ENCODE data around the gene TECR. TPM values are rescaled to one million over a fixed set of nuclear protein-coding genes. Genes with fewer than 3 reads are reported as not detected.
A peak's percentile ranks its signal among the peaks of the same experiment; 100 is the strongest.
"Not testable (repeated sequence)": the region's sequence is repeated elsewhere in the genome, so short reads cannot be mapped to it uniquely, and the experiment has no call there.

The TECR gene
- total RNA-seq, 2 experiments from 2014 or later = 171 to 178 TPM

DNA sequence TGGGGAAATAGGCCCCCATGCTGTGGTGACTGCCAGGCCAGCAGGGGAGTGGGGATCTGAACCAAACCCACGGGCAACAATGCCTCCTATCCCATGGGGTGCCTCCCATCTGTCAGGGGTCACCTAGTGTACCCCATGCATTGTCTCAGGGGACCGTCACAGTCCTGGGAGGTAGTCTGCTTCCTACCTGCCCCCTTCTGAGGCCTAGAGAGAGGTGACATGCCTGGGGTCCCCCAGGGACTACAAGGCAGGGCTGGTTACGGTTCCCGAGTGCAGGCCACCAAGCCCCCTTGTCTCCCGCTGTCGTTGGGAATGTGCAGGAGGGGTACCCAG is 31.3 kb downstream of the TECR start:
- DNase-seq = no peak
- Mint-ChIP-seq H3K9me3 (no peaks in the 10 kb centered on the region), H3K27ac (no peak overlapping the region), H3K4me1 (peaks cover 22% of the 10 kb centered on the region), H3K36me3 (ENCODE audit: low read depth) (peaks cover 8% of the 10 kb centered on the region), H3K4me3 (no peak overlapping the region), H3K27me3 (no peaks in the 10 kb centered on the region)
- CTCF ChIA-PET = no interaction called here
- POLR2A ChIA-PET = no interaction called here

DNA sequence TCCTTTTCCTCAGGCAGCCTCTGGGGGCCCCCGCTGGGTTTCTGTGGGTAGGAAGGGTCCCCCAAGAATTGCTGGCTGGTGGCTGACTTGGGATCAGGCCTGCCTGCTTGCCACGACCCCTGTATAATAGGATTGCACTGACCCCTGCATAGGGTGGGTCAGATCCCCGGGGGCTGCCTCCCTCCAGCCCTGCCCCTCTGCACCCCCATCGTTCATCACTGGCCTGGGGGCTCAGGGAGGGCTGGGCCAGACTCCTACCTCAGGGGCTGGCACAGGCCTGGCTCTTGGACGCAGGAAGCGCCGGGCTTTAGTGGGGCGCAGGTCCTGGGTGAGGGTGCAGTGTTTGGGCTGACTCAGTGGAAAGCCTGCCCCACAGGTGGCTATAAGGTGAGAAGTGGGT is 31.9 kb downstream of the TECR start:
- no peak overlapping the region for H3K4me3 Mint-ChIP-seq

DNA sequence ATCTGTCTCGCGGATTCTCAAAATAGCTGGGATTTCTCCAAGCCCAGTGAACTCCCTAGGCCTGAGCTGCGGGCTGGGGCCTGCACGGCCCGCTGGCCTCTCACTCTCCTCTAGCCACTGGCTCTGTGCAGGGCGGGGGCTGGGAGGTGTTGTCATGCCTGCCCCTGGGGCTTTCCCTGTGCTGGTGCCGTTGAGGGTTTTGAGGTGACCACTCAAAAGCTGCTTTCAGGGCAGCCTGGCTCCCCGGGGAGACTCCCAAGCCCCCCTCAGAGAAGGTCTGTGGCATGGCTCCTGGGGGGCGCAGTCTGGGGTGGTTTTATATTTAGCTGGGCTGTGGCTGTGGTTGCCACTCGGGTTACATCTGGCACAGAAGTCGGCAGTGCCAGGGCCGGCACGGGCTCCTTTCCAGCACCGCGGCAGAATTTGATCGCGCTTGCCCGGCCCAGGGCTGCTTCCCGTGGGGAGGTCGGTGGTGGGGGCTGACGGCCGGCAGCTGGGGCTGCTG is 32.5 kb downstream of the TECR start:
- no peak for DNase-seq
- Mint-ChIP-seq H3K27ac (no peak overlapping the region), H3K9me3 (no peaks in the 10 kb centered on the region), H3K4me3 (no peak overlapping the region), H3K27me3 (no peaks in the 10 kb centered on the region), H3K4me1 (peaks cover 13% of the 10 kb centered on the region), H3K36me3 (ENCODE audit: low read depth) (peaks cover 11% of the 10 kb centered on the region)
- ChIA-PET CTCF (interaction anchor here (0.7 to 1.2 kb wide), 2 partner anchors 10 to 11 kb away, joined by 3 to 4 read pairs; partner anchors contain the start of gene NDUFB7), POLR2A (no interaction called here)

More for the DNA sequence above, 31.9 kb downstream of the TECR start:
- Mint-ChIP-seq H3K4me1 (peaks cover 19% of the 10 kb centered on the region), H3K9me3 (no peaks in the 10 kb centered on the region), H3K27ac (no peak overlapping the region), H3K36me3 (ENCODE audit: low read depth) (peaks cover 11% of the 10 kb centered on the region), H3K27me3 (no peaks in the 10 kb centered on the region)
- no peak for DNase-seq
- ChIA-PET CTCF (no interaction called here), POLR2A (no interaction called here)

DNA sequence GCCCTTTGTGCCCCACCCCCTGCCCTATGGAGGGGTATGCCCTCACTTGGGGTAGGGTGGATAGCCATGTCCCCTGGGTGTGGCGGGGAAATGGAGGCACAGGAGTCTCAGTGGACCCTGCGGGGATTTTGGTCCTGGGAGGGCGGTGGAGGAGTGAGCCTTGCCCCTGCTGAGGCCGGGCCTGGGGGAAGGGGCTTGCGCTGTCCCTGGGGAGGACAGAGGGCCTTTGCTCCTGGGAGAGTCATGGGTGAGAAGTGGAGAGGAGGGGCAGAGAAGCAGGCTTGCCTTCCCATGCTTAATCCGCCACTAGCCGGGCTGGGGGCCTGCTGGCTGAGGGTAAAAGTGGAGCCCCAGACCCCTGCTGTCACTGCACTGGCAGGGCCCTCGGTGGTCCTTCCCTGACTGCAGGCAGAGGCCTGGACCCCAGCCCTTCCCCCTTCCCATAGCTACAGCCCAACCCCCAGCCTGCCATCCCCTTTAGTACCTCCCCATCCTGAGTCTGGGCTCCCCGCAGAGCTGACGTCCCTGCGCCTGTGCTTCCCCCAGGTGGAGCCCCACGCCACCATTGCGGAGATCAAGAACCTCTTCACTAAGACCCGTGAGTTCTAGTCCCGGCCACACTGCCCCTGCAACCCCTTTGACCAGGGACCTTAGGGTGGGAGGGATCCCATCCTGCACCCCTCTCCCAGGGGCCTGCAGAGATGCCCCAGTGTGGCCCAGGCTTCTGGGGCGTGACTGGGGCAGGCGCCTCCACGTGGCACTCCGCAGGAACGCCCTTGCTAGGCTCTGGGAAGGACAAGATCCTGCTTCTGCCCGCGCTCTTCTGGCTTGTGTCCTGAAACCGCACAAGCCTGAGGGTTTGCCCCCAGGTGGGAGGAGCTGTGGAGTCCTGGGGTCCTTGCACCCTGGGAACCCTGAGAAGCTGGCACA is 33.5 kb downstream of the TECR start:
- POLR2A ChIA-PET = no interaction called here
- H3K4me1 Mint-ChIP-seq = peaks cover 21% of the 10 kb centered on the region
- CTCF ChIA-PET = interaction anchor here (1.2 kb wide), 1 partner anchor 10 kb away, joined by 4 read pairs; no protein-coding TSS in a partner anchor

DNA sequence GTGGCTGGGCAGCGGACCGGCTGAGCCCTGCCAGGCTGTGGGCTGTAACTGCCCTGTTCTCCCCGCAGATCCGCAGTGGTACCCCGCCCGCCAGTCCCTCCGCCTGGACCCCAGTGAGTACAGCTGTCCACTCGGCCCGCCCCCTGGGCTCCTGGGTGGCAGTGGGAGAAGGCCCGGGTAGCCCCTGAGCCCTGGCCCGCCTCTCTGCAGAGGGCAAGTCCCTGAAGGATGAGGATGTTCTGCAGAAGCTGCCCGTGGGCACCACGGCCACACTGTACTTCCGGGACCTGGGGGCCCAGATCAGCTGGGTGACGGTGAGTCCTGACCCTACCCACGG is 34.2 kb downstream of the TECR start:
- H3K4me1 Mint-ChIP-seq = peaks cover 23% of the 10 kb centered on the region
- ChIA-PET POLR2A (no interaction called here), CTCF (no interaction called here)
- H3K36me3 Mint-ChIP-seq (ENCODE audit: low read depth) = peaks cover 24% of the 10 kb centered on the region
- H3K27ac Mint-ChIP-seq = no peak overlapping the region
- no peak overlapping the region for H3K4me3 Mint-ChIP-seq
- no peak for DNase-seq
- H3K9me3 Mint-ChIP-seq = no peaks in the 10 kb centered on the region
- H3K27me3 Mint-ChIP-seq = no peaks in the 10 kb centered on the region

More for the DNA sequence above, 33.5 kb downstream of the TECR start:
- H3K4me3 Mint-ChIP-seq = no peak overlapping the region
- no peak overlapping the region for H3K27ac Mint-ChIP-seq
- no peaks in the 10 kb centered on the region for H3K9me3 Mint-ChIP-seq
- H3K27me3 Mint-ChIP-seq = no peaks in the 10 kb centered on the region
- no peak for DNase-seq
- H3K36me3 Mint-ChIP-seq (ENCODE audit: low read depth) = peaks cover 20% of the 10 kb centered on the region

DNA sequence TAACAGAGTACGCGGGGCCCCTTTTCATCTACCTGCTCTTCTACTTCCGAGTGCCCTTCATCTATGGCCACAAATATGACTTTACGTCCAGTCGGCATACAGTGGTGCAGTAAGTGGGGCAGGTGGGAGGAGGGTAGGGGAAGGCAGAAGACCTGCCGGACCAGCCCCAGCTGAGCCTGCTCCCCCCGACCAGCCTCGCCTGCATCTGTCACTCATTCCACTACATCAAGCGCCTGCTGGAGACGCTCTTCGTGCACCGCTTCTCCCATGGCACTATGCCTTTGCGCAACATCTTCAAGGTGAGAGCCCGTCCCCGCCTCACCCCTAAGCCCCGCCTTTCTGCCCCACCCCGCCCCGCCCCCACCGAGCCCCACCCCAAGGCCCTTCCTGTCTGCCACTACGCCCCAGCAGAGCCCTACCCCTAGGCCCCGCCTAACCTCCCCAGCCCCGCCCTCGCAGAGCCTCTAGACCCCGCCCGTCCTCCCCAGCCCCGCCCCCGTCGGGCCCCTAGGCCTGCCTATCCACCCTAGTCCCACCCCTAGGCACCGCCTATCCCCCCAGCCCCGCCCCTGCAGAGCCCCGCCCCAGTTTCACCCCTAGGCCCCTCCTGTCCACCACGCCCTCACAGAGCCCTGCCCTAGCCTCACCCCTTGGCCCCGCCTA is 34.7 kb downstream of the TECR start:
- peak; percentile 61 for DNase-seq
- Mint-ChIP-seq H3K27me3 (no peaks in the 10 kb centered on the region), H3K27ac (no peak overlapping the region), H3K4me1 (peaks cover 27% of the 10 kb centered on the region), H3K36me3 (ENCODE audit: low read depth) (peaks cover 25% of the 10 kb centered on the region), H3K4me3 (no peak overlapping the region), H3K9me3 (no peaks in the 10 kb centered on the region)
- ChIA-PET CTCF (interaction anchor here (0.5 kb wide), 1 partner anchor 17 kb away, joined by 3 read pairs; no protein-coding TSS in a partner anchor), POLR2A (no interaction called here)

DNA sequence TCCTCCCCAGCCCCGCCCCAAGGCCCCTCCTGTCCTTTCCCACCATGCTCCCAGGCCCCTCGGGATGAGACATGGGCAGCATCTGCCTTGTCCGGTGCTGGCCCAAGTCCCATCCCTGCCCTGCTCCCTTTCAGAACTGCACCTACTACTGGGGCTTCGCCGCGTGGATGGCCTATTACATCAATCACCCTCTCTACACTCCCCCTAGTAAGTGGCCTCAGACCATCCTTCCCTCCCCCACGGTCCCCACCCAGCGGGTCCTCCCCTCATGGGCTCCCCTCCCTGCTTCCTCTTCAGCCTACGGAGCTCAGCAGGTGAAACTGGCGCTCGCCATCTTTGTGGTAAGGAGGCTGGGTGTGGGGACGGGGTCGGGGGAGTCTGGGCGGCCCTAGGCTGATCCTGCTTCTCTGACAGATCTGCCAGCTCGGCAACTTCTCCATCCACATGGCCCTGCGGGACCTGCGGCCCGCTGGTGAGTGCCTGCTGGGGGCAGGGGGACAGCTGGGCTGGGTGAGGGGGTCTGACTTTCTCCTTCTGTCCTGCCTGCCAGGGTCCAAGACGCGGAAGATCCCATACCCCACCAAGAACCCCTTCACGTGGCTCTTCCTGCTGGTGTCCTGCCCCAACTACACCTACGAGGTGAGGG is 35.4 kb downstream of the TECR start:
- POLR2A ChIA-PET, H3K27me3 Mint-ChIP-seq, H3K9me3 Mint-ChIP-seq, DNase-seq, H3K4me3 Mint-ChIP-seq, H3K27ac Mint-ChIP-seq: not testable (repeated sequence)
- CTCF ChIA-PET = interaction anchor here (0.5 kb wide), 1 partner anchor 17 kb away, joined by 3 read pairs; no protein-coding TSS in a partner anchor
- peaks cover 32% of the 10 kb centered on the region for H3K4me1 Mint-ChIP-seq
- H3K36me3 Mint-ChIP-seq (ENCODE audit: low read depth) = peaks cover 25% of the 10 kb centered on the region

DNA sequence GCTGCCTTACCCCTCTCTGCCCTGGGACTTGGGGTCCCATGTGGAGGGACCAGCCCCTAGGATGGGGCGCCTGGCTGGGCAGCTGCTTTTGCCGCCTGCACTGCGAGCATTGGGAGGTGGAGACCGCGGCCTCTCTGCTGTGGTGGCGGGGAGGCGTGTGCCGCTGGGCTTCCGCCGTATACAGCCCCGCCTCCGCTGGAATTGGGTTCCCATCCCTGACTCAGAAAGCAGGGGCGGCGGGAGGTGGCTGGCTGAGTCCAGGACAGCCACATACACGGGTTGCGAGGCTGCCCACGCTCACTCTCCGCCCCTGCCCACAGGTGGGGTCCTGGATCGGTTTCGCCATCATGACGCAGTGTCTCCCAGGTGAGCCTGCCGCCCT is 35.9 kb downstream of the TECR start:
- Mint-ChIP-seq H3K4me3 (no peak overlapping the region), H3K4me1 (peaks cover 34% of the 10 kb centered on the region), H3K36me3 (ENCODE audit: low read depth) (peaks cover 25% of the 10 kb centered on the region), H3K27ac (no peak overlapping the region), H3K9me3 (no peaks in the 10 kb centered on the region), H3K27me3 (no peaks in the 10 kb centered on the region)
- no peak for DNase-seq
- POLR2A ChIA-PET = no interaction called here
- CTCF ChIA-PET = no interaction called here

DNA sequence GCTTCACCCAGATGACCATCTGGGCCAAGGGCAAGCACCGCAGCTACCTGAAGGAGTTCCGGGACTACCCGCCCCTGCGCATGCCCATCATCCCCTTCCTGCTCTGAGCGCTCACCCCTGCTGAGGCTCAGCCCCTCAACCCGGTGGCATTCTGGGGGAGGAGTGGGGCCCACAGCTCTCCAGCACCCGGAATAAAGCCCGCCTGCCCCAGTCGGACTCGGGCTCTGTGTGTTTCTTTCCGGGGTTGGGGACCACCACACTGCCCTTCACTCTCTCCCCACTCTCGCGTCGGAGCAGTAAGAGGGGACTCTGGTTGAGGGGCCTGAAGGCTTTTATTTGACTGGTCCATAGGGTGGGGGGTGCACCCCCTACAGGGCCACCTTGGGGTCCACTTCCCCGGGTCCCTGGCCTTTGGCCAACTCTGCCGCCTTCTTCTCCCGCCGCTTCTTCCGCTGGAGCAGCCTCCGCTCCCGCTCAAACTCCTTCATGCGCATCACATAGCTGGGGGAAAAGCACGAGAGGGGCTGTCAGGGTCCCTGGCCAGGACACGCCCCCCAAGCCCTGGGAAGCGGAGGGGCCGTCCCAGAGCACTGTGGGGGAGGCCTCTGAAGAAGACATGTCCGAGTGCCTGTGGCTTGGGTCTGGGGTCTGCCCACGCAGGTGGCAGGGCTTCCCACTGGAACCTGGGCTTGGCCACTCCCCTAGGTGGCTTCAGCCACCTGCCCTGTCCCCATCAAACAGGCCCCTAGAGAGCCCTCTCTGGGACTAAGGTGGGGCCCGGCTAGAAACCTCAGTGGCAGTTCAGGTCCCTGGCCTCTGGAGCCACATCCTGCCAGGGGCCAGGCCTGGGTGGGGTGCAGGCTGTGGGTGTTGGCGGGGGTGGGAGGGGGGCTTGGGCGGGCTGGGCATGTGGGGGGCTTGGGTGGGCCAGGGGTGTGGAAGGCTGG is 36.6 kb downstream of the TECR start:
- Mint-ChIP-seq H3K4me3 (no peak overlapping the region), H3K9me3 (no peaks in the 10 kb centered on the region), H3K4me1 (peaks cover 38% of the 10 kb centered on the region), H3K36me3 (ENCODE audit: low read depth) (peaks cover 25% of the 10 kb centered on the region), H3K27ac (no peak overlapping the region), H3K27me3 (no peaks in the 10 kb centered on the region)
- ChIA-PET CTCF (no interaction called here), POLR2A (no interaction called here)
- no peak for DNase-seq

DNA sequence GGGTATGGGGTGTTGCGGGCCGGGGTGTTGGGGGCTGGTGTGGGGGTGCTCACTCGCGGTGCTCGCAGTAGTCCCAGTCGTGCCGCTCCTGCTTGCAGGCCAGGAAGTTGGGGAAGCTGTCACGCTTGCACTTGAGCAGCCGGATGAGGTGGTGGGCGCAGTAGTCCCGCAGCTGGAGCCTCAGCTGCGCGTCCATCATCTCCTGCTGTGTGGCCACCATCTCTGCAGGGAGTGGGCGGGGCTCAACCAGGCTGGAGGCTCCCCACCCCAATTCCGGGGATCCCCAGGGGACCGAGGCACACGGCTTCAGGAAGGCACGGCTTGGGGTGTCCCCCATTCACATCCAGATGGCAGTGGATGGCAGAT is 37.3 kb downstream of the TECR start:
- H3K4me1 Mint-ChIP-seq = peaks cover 43% of the 10 kb centered on the region
- H3K27ac Mint-ChIP-seq = no peak overlapping the region

DNA sequence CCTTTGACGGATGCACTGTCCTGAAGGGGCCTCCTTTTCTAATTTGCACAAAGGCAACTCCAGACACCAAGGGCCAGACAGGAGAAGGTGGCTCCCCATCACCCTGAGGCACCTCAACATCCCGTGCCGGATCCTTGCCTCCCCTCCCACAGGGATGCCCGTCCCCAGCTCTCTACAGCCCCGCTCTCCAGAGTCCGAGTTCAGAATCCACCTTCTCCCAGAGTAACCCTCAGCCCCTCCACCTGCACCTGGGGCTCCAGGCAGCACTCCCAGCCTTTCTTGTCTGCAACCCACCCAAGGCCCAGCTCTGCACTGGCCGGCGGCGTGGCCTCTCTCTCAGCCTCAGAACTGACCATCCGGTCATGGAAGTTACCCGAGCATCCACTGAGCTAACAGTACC is 37.7 kb downstream of the TECR start:
- ChIA-PET POLR2A (interaction anchor here (1.2 kb wide), 1 partner anchor 49 kb away, joined by 5 read pairs; the partner anchor contains the start of gene DNAJB1), CTCF (interaction anchor here (3.1 kb wide), 1 partner anchor 10 kb away, joined by 9 read pairs; no protein-coding TSS in a partner anchor)
- Mint-ChIP-seq H3K36me3 (ENCODE audit: low read depth) (peaks cover 25% of the 10 kb centered on the region), H3K4me3 (no peak overlapping the region), H3K27ac (no peak overlapping the region), H3K27me3 (no peaks in the 10 kb centered on the region), H3K9me3 (no peaks in the 10 kb centered on the region), H3K4me1 (peaks cover 46% of the 10 kb centered on the region)
- no peak for DNase-seq

More for the DNA sequence above, 37.3 kb downstream of the TECR start:
- CTCF ChIA-PET = no interaction called here
- DNase-seq = no peak
- Mint-ChIP-seq H3K36me3 (ENCODE audit: low read depth) (peaks cover 25% of the 10 kb centered on the region), H3K27me3 (no peaks in the 10 kb centered on the region), H3K4me3 (no peak overlapping the region), H3K9me3 (no peaks in the 10 kb centered on the region)
- POLR2A ChIA-PET = interaction anchor here (1.2 kb wide), 1 partner anchor 48 kb away, joined by 5 read pairs; the partner anchor contains the start of gene DNAJB1

DNA sequence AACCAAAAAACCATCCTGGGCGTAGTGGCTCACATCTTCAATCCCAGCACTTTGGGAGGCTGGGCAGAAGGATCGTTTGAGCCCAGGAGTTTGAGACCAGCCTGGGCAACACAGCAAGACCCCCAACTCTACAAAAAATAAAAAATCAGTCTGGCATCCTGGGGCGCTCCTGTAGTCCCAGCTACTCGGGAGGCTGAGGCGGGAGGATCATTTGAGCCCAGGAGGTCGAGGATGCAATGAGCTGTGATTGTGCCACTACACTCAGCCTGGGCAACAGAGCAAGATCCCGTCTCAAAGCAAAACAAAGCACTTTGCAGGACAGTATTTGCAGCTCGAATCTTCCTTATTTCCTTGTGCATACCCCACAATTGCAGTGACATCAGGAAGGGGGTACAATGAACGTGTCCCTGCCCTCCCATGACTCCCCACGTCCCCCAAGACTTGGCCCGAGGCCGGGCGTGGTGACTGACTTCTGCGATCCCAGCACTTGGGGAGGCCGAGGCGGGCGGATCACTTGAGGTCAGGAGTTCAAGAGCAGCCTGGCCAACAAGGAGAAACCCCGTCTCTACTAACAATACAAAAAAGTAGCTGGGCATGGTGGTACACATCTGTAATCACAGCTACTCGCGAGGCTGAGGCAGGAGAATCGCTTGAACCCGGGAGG is 41.6 kb downstream of the TECR start:
- Mint-ChIP-seq H3K9me3 (no peaks in the 10 kb centered on the region), H3K36me3 (ENCODE audit: low read depth) (peaks cover 16% of the 10 kb centered on the region), H3K4me1 (peaks cover 50% of the 10 kb centered on the region), H3K4me3 (peak overlapping the region; percentile 96), H3K27ac (peak overlapping the region; percentile 83), H3K27me3 (no peaks in the 10 kb centered on the region)
- DNase-seq = no peak
- ChIA-PET CTCF (interaction anchor here (0.7 to 8.9 kb wide), 9 partner anchors 9 to 434 kb away, joined by 3 to 302 read pairs (median 5); partner anchors contain the start of gene ZNF333), POLR2A (interaction anchor here (3.5 kb wide), 1 partner anchor 119 kb away, joined by 16 read pairs; the partner anchor contains the start of gene ZNF333)

All from activated CD4-positive, alpha-beta memory T cell treated with anti-CD3 and anti-CD28 coated beads, Interleukin-2, amount 10 ng/mL, durations not matched to agents 7 days and 5 days (primary cell).